GM13976 (cell line): ENCODE measurements around the gene SAAL1.

Experiments used
- DNase-seq: peaks from one replicate; pipeline ENCODE4 v3.0.0; 2012; ENCODE audit warnings: low spot score
- in situ Hi-C: fragments of 300-500 bp; cut with MboI; formaldehyde crosslinking; loops from one replicate; pipeline ENCODE4 v1.12.0; 2022; ENCODE audit warnings: low sequenced_read_pairs, mixed read lengths, inconsistent platforms; ENCODE audit not compliant: unreplicated experiment
- TF ChIP-seq, protein P1 (sequence below): IDR thresholded peaks from 2 replicates; pipeline ENCODE4 v1.5.1; 2012; ENCODE audit warnings: borderline replicate concordance, mild to moderate bottlenecking; ENCODE audit not compliant: insufficient read depth; ENCODE audit errors: extremely low read depth, missing control alignments, control extremely low read depth

SAAL1 gene

DNA sequence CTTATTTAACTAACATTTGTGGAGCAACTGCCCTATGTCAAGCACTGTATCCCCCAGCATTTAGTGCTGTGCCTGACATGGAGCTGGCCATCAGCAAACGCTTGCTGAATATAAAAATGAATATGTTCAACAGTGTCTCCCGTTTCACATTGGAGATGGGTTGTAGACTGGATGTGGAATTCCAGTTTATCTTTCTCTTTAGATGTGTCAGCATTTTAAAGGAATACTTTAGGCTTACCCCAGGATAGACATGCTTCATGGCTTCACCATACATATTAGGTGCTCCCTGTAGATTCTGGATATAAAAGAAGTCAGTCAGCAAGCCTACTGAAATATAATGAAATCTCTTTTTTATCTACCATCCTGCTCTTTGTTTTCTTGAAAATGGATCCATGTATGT, 38.5 kb downstream of the SAAL1 start:
- in situ Hi-C loops, result no loop called here

DNA sequence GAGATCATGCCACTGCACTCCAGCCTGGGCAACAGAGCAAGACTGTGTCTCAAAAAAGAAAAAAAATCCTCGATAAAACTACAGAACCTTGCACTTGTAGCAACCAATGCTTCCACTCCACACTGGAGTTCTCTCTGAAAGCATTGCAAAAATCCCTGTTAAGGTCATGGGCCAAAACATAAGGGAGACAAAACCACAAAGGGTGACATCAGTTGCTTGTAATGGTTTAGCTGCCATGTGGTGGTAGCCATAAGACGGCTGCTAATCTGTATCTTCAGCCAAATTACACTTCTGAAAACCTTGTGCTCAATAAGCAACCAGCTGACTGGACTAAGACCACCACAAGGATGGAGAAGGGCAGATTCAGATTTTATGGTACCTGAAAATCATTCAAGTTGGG, 39.3 kb downstream of the SAAL1 start:
- in situ Hi-C loops, result no loop called here
- DNase-seq, result no peak
- TF ChIP-seq, protein P1, sequence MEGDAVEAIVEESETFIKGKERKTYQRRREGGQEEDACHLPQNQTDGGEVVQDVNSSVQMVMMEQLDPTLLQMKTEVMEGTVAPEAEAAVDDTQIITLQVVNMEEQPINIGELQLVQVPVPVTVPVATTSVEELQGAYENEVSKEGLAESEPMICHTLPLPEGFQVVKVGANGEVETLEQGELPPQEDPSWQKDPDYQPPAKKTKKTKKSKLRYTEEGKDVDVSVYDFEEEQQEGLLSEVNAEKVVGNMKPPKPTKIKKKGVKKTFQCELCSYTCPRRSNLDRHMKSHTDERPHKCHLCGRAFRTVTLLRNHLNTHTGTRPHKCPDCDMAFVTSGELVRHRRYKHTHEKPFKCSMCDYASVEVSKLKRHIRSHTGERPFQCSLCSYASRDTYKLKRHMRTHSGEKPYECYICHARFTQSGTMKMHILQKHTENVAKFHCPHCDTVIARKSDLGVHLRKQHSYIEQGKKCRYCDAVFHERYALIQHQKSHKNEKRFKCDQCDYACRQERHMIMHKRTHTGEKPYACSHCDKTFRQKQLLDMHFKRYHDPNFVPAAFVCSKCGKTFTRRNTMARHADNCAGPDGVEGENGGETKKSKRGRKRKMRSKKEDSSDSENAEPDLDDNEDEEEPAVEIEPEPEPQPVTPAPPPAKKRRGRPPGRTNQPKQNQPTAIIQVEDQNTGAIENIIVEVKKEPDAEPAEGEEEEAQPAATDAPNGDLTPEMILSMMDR, result no peak

More for the DNA sequence above, 38.5 kb downstream of the SAAL1 start:
- no peak for DNase-seq
- TF ChIP-seq, protein P1, result no peak

DNA sequence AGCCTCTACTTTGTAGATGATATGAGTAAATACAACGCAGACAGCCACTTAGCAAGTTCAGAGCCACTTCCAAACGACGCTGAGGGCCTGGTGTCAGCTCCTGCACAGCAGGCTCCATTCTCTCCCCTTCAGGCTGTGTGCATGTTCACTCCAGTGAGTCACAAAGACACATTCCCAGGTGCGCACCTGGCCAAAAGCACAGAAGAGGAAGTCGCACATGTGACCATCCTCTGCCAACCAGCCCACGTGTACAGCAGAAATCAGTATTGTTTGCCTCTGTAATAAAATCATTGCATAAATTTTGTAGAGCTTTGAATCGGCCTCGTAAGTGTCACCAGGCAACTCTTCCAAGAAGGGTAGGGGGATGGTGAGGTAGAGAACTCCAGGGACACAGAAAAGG, 40.3 kb downstream of the SAAL1 start:
- in situ Hi-C loops, result no loop called here
- no peak for DNase-seq
- TF ChIP-seq, protein P1, result no peak

DNA sequence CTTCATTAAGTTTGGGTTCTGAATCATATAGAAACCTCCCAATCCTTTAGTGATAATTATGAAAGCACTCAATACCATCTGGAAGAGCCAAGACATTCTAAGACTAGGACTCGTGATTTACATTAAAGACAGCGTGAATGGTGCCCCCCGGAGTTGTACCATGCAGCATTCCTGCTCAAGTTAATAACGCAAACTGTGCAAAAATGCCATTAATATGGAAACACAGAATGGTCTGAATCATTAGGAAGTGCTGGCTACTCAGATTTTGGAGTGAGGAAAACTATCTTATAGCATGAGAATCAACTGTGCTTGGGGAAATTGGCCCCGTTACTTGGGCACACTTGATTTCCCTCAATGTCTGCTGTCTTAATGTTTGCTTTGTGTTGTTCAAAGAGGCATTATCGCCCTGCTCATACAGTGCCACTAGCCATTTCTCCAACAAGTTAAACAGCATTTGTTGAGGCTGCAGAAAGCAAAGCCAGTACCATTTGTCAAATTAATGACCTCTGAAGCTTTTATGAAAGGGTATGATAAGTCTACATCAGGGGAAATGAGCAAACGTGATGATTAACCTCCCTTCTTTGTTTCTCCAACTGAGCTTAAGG, 41.3 kb downstream of the SAAL1 start:
- TF ChIP-seq, protein P1, result no peak
- in situ Hi-C loops, result no loop called here
- DNase-seq, result no peak

DNA sequence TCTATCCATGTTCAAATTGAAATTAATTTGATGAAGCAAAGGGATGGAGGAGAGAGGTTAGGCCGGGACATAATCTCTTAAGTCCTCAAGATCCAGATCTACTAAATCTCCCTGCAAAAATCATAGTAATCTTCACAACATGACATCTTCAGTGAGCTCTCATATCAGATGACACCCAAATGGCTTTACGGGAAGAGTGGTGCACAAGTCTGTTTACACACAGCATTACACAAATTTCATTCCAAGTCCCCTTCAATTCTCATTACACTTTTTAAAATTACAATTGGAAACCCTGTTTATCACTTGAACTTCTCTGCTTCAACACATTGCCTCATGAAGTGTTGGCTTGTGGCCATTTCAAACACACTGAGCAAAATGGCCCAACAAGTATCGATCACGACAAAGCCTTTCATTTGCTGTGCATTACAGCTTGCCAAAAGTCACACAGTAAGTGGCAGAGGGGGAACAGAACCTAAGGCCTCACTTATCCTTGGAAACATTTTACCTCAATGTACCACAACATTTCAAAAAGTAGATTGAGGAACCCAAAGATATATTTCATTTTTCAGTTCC, 41.9 kb downstream of the SAAL1 start:
- no peak for DNase-seq
- TF ChIP-seq, protein P1, result no peak
- in situ Hi-C loops, result no loop called here

DNA sequence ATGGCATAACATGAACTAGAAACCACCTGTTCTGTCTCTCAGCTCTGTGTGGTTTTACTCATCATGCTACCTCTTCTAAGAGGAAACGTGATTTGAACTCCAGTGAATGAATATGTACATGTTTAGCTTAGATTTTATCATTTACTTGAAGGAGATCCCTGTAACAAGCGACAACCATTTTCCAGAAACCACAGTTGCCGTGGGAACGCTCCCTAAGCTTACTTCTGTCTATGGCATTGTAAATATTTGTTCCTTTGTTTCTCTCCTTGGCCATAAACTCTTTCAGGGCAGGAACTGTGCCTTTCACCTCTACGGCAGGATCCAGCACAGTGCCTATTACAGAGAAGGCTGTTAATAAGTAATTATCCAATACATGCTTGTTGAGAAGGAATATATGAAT, 42.8 kb downstream of the SAAL1 start:
- no peak for DNase-seq
- in situ Hi-C loops, result no loop called here
- TF ChIP-seq, protein P1, result no peak
